Purkinje cell (primary cell): Measurements from ENCODE around the gene HTRA3. TPM values are rescaled to one million over a fixed set of nuclear protein-coding genes. Genes with fewer than 3 reads are reported as not detected.

Experiments used
- polyA plus RNA-seq: library from polyadenylated mRNA; unstranded; fragments of >200 nt; fragmentation: Nextera tagmentation; gene quantifications from 2 replicates; pipeline ENCODE4 v1.2.1, GENCODE V29; 2014

Gene HTRA3
- not detected in 2 replicates for polyA plus RNA-seq

GRCh38 chr4:8269535-8270417, at the start of gene HTRA3:
Gene HTRA3, plus strand, starts transcription at chr4:8269754. Its CDS starts 215 bp downstream, at chr4:8269969.

Other genes starting within 250 kb of the HTRA3 start
- gene ABLIM2, start 110.9 kb upstream of the HTRA3 start, polyA plus RNA-seq = 34.8 and 35.5 TPM in 2 replicates
- not detected in 2 replicates for gene SH3TC1, start 70.5 kb upstream of the HTRA3 start, polyA plus RNA-seq
- 1.6 and 3.0 TPM in 2 replicates for gene ACOX3, start 171.0 kb downstream of the HTRA3 start, polyA plus RNA-seq
- gene TRMT44, start 171.0 kb downstream of the HTRA3 start, polyA plus RNA-seq = 0.64 and 1.3 TPM in 2 replicates